ENCODE results near the gene ATP11A. TPM values are rescaled to one million over a fixed set of nuclear protein-coding genes. Genes with fewer than 3 reads are reported as not detected.

Gene ATP11A
- total RNA-seq, 1 donor from 2014 or later, result 377 TPM

DNA sequence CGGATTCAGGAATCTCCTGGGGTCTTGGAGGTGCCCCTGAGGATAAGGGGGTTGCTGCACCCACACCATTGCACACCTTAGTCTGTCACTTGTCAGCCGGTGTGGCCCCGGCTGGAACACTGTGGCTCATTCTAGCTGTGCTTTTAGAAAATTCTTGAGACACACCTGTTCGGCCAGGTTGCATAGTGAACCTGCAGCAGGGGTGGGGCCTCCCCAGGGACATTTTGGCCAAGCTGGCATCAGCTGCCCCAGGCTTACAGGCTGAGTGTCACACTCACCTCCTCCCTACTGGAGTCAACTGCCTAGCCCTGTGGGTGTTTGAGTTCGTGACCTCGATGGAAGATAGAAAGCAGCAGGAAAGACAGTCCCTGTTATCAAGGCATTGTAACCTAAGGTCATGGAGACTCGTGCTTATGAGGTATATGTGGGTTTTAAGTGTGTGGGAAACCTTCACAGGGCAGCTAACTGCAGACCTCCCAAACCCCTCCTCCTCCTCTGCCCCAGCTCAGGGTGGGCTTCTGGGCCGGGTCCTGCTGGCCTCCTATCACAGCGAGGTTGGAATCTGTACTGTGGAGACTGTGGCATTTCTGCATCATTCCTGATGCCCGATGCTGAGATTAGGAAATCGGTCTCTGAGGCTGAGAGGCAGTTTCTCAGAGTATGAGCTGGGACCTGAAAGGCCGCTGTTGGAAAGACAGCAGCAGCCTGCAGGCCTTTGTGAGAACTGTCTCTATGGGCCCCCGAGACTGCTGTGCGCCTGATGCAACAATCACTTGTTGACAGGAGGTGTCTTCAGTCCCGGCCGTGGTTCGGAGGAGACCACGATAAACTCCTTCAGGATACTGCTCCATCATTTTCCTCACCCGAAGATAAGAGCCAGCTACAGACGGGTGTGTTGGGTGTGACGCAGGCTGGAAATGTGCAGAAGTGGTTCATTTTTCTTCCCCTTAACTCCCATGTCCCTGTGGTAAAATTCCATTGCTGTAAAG is 72.2 kb downstream of the ATP11A start:
- ATAC-seq (peak; percentile 83), DNase-seq (peak; percentile 83)
- TF ChIP-seq, protein P1, sequence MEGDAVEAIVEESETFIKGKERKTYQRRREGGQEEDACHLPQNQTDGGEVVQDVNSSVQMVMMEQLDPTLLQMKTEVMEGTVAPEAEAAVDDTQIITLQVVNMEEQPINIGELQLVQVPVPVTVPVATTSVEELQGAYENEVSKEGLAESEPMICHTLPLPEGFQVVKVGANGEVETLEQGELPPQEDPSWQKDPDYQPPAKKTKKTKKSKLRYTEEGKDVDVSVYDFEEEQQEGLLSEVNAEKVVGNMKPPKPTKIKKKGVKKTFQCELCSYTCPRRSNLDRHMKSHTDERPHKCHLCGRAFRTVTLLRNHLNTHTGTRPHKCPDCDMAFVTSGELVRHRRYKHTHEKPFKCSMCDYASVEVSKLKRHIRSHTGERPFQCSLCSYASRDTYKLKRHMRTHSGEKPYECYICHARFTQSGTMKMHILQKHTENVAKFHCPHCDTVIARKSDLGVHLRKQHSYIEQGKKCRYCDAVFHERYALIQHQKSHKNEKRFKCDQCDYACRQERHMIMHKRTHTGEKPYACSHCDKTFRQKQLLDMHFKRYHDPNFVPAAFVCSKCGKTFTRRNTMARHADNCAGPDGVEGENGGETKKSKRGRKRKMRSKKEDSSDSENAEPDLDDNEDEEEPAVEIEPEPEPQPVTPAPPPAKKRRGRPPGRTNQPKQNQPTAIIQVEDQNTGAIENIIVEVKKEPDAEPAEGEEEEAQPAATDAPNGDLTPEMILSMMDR (IDR thresholded peaks at IDR 0.05), result no peak
- Histone ChIP-seq H3K4me3 (no peak overlapping the region), H3K27me3 (no peaks in the 10 kb centered on the region), H3K27ac (peak overlapping the region; percentile 26), H3K9me3 (no peaks in the 10 kb centered on the region), H3K4me1 (peaks cover 36% of the 10 kb centered on the region), H3K36me3 (no peaks in the 10 kb centered on the region)
- intact Hi-C loops (cut with DNase I), result no loop called here

DNA sequence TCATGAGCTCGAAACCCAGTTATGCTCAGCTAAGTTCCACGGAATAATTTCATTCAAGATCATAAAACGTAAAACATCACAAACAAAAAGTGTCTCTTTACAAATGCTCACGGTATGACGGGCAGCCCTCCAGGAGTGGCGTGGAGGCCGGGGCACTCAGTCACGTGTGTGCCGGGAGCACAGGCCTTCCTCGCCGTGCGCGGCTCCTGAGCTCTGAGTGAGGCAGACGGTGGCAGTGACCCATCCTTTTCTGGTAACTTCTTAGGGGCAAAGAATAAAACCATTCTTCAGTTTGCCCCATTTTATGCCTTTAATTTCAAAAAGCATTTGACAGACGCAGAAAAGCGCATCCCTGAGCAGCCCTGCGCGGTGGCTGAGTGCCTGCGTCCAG is 72.8 kb downstream of the ATP11A start:
- intact Hi-C loops (cut with DNase I), result no loop called here

DNA sequence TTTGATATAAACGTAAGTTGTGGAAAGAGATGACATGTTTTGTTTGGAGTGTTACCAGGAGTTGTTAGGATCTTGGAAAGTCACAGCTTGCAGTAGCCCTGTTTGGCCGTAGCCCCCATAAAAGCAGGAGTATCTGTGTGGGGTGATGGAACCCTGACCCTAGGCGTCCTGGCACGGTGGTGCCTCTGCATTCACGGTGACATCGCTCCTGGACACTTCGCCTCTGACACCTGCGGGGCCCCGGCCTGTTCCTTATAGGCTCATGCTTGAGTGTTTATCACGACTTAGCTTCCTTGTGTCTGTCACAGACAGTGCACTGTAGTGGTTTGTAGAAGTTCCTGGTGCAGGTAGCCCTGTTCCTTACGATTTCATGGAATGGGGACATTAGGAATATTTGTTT is 74.2 kb downstream of the ATP11A start:
- H3K4me3 ChIP-seq, result no peak overlapping the region
- H3K36me3 ChIP-seq, result no peaks in the 10 kb centered on the region
- H3K27me3 ChIP-seq, result no peaks in the 10 kb centered on the region
- H3K9me3 ChIP-seq, result no peaks in the 10 kb centered on the region
- peak overlapping the region; percentile 42 for H3K27ac ChIP-seq
- ATAC-seq (no peak), DNase-seq (no peak)
- intact Hi-C loops (cut with DNase I), result no loop called here
- TF ChIP-seq, protein P1 (IDR thresholded peaks at IDR 0.05), result no peak
- H3K4me1 ChIP-seq, result peaks cover 43% of the 10 kb centered on the region

More for the DNA sequence above, 72.8 kb downstream of the ATP11A start:
- Histone ChIP-seq H3K27me3 (no peaks in the 10 kb centered on the region), H3K27ac (no peak overlapping the region), H3K9me3 (no peaks in the 10 kb centered on the region), H3K36me3 (no peaks in the 10 kb centered on the region), H3K4me1 (peaks cover 32% of the 10 kb centered on the region), H3K4me3 (no peak overlapping the region)
- ATAC-seq (no peak), DNase-seq (peak; percentile 63)
- TF ChIP-seq, protein P1 (IDR thresholded peaks at IDR 0.05), result no peak

DNA sequence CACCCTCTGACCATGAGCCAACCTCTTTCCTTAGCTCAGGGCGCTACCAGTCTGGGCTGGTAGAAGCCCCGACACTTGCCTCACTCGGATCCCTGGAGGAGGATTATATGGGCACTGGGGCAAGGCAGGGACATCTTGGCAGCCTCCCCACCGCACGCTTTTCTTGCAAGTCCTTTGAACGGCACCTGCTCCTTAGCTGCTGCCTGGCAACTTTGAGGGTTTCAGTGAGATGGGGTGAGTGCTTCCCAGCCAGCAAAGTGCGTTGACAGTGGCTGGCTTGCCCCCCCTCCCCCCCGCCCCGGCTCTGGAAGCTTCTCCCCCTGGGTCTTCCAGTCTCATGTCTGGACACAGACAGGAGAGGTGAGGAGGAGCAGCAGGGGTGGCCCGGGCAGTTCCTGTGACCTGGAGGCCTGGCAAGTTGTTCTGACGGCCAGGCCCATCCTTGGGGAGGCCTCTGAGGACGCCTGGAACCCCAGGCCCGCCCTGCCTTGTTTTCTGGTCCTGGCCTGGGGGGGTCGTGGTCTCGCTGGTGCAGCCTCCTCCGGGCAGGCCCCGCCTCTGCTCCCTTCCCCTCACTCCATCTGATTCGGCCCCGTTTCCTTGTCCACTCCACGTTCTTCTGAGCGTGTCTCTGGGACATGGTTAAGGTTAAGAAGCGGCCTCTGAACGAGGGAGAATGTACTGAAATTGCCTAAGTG is 75.2 kb downstream of the ATP11A start:
- TF ChIP-seq, protein P1 (IDR thresholded peaks at IDR 0.05), result no peak
- DNase-seq (peak; percentile 84), ATAC-seq (peak; percentile 10)
- H3K4me3 ChIP-seq, result no peak overlapping the region
- intact Hi-C loops (cut with DNase I), result no loop called here
- peaks cover 48% of the 10 kb centered on the region for H3K4me1 ChIP-seq
- no peaks in the 10 kb centered on the region for H3K36me3 ChIP-seq
- peak overlapping the region; percentile 42 for H3K27ac ChIP-seq
- no peaks in the 10 kb centered on the region for H3K9me3 ChIP-seq
- H3K27me3 ChIP-seq, result no peaks in the 10 kb centered on the region

DNA sequence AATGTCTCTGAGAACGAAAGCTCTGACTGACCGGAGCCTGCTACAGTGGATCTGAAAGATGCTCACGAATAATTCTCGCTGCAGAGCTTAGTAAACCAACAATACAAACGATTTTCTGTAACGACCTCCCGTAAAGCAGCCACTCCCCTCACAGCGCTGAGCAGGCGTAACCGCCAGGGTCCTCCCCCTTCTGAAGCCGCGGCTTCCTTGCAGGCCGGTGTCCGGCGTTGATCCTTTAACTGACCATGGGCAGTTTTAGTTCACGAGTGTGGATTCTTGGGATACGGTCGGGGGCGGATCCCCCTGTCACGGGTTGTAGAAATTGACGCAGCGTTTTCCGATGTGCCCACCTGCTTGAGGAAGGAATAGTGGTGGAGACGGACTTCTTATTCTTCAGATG is 75.9 kb downstream of the ATP11A start:
- H3K4me3 ChIP-seq, result no peak overlapping the region
- no peaks in the 10 kb centered on the region for H3K27me3 ChIP-seq
- DNase-seq (no peak), ATAC-seq (no peak)
- H3K36me3 ChIP-seq, result no peaks in the 10 kb centered on the region
- TF ChIP-seq, protein P1 (IDR thresholded peaks at IDR 0.05), result no peak
- peaks cover 46% of the 10 kb centered on the region for H3K4me1 ChIP-seq
- intact Hi-C loops (cut with DNase I), result no loop called here
- H3K9me3 ChIP-seq, result no peaks in the 10 kb centered on the region
- H3K27ac ChIP-seq, result peak overlapping the region; percentile 42

All from upper lobe of right lung (tissue), 1 donor.